GM18511 (cell line): ENCODE results near the gene ITGA8.
"Not testable (repeated sequence)": the region's sequence is repeated elsewhere in the genome, so short reads cannot be mapped to it uniquely, and the experiment has no call there.

Source experiments
- ATAC-seq: cut with Tn5 transposase; IDR thresholded peaks from one replicate; pipeline ENCODE4 v1.9.1; 2021; ENCODE audit warnings: mild to moderate bottlenecking, moderate library complexity; ENCODE audit not compliant: unreplicated experiment

The ITGA8 gene

GRCh38 chr10:15562578-15562977, 157.1 kb downstream of the ITGA8 start:
- no peak for ATAC-seq

DNA sequence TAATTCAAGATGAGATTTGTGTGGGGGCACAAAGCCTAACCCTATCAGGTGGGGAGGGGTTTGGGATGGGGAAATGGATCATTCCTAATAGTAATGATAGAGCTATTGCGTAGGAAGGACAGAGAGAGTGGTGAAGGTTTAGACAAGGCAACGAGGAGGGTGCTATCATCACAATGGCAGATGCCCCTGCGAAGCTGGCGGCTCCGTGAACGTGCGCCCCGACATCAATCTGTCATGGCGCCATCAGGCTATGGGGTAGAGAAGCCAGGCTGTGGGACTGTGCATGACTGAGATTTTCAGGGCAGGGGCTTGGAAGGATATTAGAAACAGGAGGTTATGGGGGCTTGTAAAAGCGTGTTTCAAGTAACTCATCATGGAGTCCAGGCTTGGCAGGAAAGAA, 157.6 kb downstream of the ITGA8 start:
- no peak for ATAC-seq

DNA sequence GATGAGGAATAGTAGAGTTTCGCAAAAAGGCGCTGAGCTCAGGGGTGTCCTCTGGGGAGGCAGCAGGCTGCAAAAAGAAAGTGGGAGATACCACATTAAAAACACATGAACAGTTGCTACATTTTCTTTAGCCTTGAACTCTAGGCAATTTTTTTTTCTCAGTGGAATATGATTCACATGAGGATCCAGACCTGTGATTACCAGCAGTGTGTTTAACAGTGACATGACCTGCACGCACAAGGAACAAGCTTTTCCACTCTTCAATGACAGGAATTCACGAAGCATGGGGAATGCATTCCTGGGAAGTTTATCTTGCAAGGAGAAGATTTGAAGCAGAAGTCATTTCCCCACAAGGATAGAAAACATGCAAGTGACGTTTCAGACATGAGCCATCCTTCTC, 161.6 kb downstream of the ITGA8 start:
- no peak for ATAC-seq

- not testable (repeated sequence) for ATAC-seq
These were observed 162.6 kb downstream of the ITGA8 start for GRCh38 chr10:15557168-15557567.

DNA sequence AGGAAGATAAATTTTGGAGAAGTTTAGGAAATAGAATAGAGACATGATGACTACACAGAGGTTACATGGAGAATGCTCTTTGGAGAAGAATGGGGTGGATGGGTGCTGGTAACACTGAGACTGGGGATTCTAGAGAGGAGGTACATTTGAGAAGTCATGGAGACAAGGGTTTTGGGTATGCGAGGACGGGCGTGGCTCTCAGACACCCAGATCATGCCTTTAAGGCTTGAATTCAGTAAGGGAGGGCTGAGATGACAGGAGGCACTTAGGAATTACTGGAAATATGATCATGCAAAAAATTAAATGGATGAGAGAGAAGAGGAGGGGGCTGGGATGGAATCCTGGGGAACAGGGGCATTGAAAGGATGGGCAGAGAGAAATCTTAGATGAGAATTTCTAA, 168.8 kb downstream of the ITGA8 start:
- no peak for ATAC-seq

DNA sequence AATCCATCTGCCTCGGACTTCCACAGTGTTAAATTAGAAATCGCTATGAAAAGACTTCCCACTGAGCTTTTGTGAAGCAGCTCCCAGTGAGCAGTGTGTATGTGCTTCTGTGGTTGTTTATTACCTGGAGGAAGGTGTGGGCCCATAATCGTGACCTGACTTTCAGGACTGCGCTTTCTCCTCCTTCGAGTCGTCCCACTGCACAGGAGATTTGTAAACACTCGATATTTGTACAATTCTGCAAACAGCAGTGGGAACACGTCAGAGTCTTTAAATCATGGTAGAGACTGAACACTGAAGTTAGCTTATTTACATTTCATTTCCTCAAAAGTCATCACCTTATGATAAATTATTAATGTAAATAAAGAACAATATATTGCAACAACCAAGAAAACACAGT, 171.4 kb downstream of the ITGA8 start:
- no peak for ATAC-seq

DNA sequence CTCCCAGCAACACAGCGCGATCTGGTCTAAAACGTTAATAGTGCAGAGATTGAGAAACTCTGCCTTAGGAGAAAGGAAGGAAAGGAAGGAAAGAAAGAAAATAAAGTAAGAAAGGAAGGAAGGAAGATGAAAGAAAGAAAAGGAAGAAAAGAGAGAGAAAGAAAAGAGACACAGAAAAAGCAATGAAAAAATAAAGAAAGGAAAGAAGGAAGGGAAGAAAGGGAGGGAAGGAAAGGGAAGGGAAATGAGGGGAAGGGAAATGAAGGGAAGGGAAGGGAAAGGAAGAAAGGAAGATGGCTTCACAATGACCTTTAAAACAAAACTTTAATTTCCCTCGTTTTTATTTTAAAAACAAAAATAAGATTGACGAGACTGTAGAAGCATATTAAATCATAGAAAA, 173.1 kb downstream of the ITGA8 start:
- no peak for ATAC-seq

DNA sequence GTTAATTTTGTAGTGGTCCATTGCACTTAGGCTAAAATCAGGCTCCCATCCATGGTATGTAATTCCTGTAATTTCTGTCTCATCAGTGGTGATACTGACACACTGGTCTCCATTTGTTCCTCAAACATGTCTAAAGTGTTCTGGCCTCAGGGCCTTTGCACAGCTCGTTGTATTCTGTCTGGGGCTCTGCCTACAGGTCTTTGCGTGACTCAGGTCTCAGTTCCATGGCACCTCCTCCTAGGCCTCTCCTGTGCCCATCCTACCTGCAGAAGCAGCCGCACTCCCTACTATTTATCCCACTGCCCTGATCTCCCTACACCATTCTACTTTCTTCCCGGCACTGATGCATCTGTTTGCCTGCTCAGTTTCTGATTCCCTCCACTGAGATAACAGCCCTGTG, 173.8 kb downstream of the ITGA8 start:
- ATAC-seq, result no peak

GRCh38 chr10:15545266-15545665, 174.5 kb downstream of the ITGA8 start:
- no peak for ATAC-seq

- ATAC-seq, result no peak
These were observed 175.7 kb downstream of the ITGA8 start for GRCh38 chr10:15543994-15544393.

DNA sequence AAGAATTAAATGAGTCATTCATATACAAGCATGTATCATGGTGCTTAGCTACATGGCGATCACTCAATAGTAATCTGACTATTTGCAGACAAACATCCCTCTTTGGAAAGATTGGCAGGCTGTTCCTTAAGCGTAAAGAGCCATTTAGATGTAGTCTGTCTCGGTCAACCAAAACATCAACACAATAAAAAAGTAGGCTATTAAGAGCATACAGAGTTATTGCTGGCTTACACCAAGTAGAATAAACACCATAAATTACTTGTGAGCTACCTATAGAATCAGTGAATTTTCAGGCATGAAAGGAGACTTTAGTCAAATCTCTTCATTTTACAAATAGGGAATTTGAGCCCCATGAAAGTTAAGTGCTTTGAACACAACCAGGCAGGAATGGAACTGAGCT, 176.9 kb downstream of the ITGA8 start:
- ATAC-seq, result no peak

GRCh38 chr10:15541376-15541775, 178.3 kb downstream of the ITGA8 start:
- no peak for ATAC-seq

DNA sequence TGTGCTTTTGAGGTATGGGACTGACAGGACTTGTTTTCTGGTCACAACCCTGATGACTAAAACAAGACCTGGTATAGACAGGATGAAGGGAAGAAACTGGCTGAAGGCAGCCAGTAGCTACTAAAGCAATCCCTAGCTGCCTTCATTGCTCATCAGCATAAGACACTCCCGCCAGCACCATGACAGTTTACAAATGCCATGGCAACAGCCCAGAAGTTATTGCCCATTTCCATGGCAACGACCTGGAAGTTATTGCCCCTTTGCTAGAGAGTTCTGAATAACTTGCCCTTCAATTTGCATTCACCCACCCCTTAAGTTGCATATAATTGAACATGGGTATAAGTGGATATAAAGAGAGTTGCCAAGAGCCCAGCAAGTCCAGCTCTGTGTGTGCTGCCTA, 179.0 kb downstream of the ITGA8 start:
- no peak for ATAC-seq

DNA sequence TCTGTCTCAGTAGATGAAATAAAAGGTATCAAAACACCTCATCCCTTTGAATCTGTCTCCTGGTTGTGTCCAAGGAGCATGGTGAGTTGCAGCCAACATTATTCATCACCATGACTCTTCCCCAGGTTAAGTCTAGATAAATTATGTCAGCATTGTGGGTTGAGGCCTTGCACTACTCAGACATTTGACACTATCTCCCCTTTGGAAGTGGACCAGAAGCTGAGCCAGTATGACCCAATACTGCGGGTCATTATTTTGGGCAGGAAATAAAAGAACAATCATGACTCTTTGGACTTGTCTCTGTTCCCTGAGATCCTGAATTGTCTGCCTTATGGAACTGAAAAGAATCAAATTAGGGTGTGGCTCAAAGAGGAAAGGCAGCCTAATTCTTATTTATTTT, 180.5 kb downstream of the ITGA8 start:
- ATAC-seq, result no peak

DNA sequence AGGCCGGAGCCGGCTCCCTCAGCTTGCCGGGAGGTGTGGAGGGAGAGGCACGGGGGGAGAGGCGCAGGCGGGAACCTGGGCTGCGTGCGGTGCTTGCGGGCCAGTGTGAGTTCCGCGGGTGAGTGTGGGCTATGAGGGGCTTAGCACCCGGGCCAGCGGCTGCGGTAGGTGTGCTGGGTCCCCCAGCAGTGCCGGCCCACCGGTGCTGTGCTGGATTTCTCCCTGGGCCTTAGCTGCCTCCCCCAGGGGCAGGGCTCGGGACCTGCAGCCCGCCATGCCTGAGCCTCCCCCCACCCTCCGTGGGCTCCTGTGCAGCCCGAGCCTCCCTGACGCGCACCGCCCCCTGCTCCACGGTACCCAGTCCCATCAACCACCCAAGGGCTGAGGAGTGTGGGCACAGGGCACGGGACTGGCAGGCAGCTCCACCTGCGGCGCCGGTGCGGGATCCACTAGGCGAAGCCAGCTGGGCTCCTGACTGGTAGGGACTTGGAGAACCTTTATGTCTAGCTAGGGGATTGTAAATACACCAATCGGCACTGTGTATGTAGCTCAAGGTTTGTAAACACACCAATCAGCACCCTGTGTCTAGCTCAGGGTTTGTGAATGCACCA, 184.7 kb downstream of the ITGA8 start:
- not testable (repeated sequence) for ATAC-seq

DNA sequence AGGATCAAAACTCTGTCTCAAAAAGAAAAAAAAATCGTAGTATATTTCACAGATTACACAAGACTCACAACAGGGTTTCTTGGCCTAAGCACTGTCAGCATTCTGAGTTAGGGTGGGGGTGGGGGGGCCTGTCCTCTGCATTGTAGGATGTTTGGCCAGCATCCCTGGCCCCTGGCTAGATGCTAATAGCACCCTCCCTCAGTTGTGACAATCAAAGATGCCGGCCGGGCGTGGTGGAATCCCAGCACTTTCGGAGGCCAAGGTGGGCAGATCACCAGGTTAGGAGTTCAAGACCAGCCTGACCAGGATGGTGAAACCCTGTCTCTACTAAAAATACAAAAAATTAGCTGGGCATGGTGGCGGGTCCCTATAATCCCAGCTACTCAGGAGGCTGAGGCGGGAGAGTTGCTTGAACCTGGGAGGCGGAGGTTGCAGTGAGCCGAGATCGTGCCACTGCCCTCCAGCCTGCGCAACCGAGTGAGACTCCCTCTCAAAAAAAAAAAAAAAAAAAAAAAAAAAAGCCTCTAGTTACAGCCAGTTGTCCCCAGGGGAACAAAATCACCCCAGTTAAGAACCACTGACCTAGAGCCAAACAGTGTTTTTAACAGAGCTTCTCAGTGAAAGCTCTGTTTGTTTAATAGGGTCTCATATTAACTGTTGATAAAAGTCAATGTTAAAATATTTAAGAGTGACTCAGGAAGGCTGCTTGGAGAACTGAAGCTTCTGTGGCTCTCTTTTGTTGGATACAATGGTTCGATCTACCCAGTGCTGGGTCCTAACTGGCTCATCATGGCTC, 187.6 kb downstream of the ITGA8 start:
- no peak for ATAC-seq

DNA sequence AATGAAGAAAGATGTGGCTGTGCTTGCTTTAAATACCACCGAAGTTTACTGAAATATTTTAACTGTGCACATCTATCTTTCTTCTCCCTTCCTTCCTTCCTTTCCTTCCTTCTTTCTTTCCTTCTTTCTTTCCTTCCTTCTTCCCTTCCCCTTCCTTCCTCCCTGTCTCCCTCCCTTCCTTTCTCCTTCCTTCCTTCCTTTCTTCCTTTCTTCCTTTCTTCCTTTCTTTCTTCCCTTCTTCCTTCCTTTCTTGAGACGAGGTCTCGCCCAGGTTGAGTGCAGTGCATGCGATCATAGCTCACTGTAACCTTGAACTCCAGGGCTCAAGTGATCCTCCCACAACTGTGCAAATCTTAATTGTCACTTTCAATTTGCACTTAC, 190.9 kb downstream of the ITGA8 start:
- ATAC-seq, result no peak

- no peak for ATAC-seq
These were observed 193.0 kb downstream of the ITGA8 start for GRCh38 chr10:15526754-15527153.

DNA sequence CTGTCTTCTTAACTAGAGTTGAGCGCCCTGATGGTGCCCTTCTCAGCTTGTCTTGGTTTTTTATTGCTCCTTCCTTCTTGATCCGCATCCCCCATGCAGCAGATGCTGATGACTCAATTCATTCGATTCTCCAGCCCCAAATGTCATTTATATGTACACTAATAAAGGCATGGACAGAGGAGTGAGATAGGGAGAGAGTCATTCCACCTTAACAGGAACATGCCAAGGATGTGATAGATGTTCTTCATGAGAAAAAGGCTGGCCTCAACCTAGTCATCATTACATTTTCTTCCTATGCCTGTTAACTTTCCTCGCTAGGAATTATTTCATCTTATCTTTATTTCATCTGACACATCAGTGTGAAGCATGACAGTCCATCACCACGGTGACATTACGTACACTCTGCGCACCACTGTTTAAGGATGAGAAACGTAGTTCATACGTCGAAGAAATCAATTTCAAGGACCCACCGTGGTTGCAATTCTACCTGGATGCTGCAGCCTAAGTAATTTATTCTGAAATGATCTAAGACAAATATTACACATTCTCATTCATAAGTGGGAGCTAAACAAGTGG, 198.3 kb downstream of the ITGA8 start:
- no peak for ATAC-seq

GRCh38 chr10:15518250-15518649, 201.5 kb downstream of the ITGA8 start:
- ATAC-seq, result no peak

DNA sequence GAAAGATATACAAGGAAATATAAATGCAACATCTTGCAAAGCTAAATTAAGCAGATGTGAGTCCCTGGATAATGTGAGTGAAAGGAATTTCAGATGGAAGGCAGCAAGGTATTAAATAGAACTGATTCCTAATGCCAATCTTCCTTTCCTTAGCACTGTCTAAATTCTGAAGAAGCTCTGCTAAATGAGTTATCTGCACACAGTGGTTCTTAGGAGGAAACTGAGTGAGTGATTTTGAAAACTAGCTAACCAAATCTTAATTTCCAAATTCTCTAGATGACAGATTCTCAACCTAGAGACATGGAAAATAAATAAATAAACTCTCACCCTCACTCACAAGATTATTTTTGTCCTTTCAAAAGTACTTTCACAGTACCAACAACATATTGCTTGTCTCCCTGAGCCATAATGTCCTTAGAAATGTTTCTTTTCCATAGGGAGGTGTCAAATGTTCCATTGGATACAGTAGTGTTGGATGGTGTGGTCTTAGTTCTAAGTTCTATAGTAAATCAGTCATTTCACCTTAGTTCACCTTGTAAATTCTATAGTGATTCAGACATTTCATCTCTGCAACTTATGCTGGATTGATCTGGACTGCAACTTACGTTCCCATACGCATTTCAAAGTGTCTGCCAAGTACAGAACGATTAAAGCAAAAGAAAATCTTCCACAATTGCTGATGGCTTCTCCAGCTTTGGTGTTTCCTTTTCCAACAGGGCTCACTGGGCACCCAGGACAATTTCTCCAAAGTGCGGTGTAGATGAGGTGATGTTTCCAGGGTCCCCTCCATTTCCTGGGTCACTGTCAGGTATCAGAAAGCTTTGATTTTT, 203.3 kb downstream of the ITGA8 start:
- ATAC-seq, result no peak

DNA sequence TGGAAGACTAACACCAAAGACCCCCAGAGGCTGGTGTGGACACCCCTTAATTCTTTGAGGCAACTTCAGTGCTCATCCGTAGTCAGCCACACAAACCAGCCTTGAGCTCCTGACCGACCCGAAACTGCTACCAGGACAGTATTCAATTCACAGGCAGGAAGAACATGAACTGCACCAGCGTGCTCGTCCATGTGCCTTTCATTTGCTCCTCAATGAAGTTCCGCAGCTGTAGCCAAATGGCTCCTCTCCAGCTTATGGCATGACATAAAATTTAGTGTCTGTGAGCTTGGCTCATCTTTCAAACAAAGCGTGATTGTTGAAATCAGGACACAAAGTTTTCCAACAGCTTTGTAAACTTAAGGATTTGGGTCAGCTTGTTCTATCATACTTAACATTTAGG, 204.5 kb downstream of the ITGA8 start:
- ATAC-seq, result no peak
